K562 (cell line): Measurements from ENCODE around the gene LUZP1. TPM values are rescaled to one million over a fixed set of nuclear protein-coding genes. Genes with fewer than 3 reads are reported as not detected.

Experiments used
- ARID3A ChIP-seq: IDR thresholded peaks from 2 replicates; pipeline ENCODE4 v1.6.1; 2012; ENCODE audit warnings: low read depth, low read length, improper control_type of control experiment, borderline replicate concordance
- C11orf30 ChIP-seq: fragments of 450-650 bp; IDR thresholded peaks from 2 replicates; pipeline ENCODE4 v1.6.1; 2016; ENCODE audit warnings: low read depth, mild to moderate bottlenecking
- CHD1 ChIP-seq: fragments of 200-600 bp; sonication (generic); IDR thresholded peaks from one replicate; pipeline ENCODE4 v1.6.1; 2012; ENCODE audit warnings: mild to moderate bottlenecking, moderate library complexity, low read length, inconsistent platforms
- FOXO4 ChIP-seq: fragments of 450-650 bp; formaldehyde crosslinking; IDR thresholded peaks from 2 replicates; pipeline ENCODE4 v1.4.0; 2020; ENCODE audit warnings: mild to moderate bottlenecking, moderate library complexity
- MAFG ChIP-seq: fragments of 450-650 bp; conservative IDR thresholded peaks from 2 replicates; pipeline ENCODE4 v1.6.1; 2016; ENCODE audit warnings: missing genetic modification characterization, missing compliant biosample characterization
- NCOR1 ChIP-seq: fragments of 450-650 bp; IDR thresholded peaks from 2 replicates; pipeline ENCODE4 v1.6.1; 2016; ENCODE audit warnings: mild to moderate bottlenecking, moderate library complexity
- NONO ChIP-seq, 2 experiments: fragments of 200-400 bp in 1 of 2; fragments of 450-650 bp in 1 of 2; formaldehyde crosslinking in 1 of 2; IDR thresholded peaks; 2 replicates each; pipeline ENCODE4 v1.6.1; 2017; ENCODE audit warnings: low read depth in 2 of 2, mild to moderate bottlenecking in 2 of 2, moderate library complexity in 2 of 2, low read length in 1 of 2
- USF1 ChIP-seq: sonication (generic); formaldehyde crosslinking; IDR thresholded peaks from 2 replicates; pipeline ENCODE4 v1.9.0; 2022; ENCODE audit warnings: mild to moderate bottlenecking, missing genetic modification reagents
- ZNF134 ChIP-seq: fragments of 250-450 bp; sonication (Bioruptor Pico); conservative IDR thresholded peaks from 2 replicates; pipeline ENCODE4 v1.4.0; 2020
- ZNF316 ChIP-seq: fragments of 450-650 bp; IDR thresholded peaks from 2 replicates; pipeline ENCODE4 v1.6.1; 2016
- polyA plus RNA-seq, 8 experiments: library from polyadenylated mRNA; depleted of rRNA in 4 of 8; stranded (reverse) in 5 of 8; unstranded in 3 of 8; fragments of >200 nt; fragmentation: Nextera tagmentation in 2 of 8; fragmentation: Illumina TruSeq in 1 of 8; extraction: Ambion mirVana in 2 of 8; extraction: Trizol in 1 of 8; gene quantifications; 2 replicates each; pipeline versions ENCODE4 v1.2.1 to v1.2.3, GENCODE V29; 2011 to 2014; ENCODE audit warnings: inconsistent platforms in 1 of 8, missing spikeins in 1 of 8
- total RNA-seq, 7 experiments: library from RNA; depleted of rRNA in 6 of 7; stranded (reverse); fragments of >200 nt in 6 of 7; fragmentation: Illumina TruSeq in 2 of 7; extraction: Trizol in 2 of 7; gene quantifications; 2 replicates each; pipeline versions ENCODE4 v1.2.1 to v1.2.3, GENCODE V29; 2011 to 2021; ENCODE audit warnings: low replicate concordance in 1 of 7

Gene LUZP1
- total and polyA plus RNA-seq, 9 of the 15 experiments (the other 6 are each of a cell fraction or from before 2014, with no cell fraction given): 6.5 to 19.1 (median 12.4) TPM

- no peak for TF ChIP-seq USF1 (CRISPR knock-in tag)
- no peak for TF ChIP-seq NONO (IDR thresholded peaks at IDR 0.05; ENCODE audit: low read depth in 2 of 2, low read length in 1 of 2)
- no peak for TF ChIP-seq ARID3A
- TF ChIP-seq ZNF316: peak; percentile 50; the same call in 1 of the 2 replicates
- TF ChIP-seq CHD1: no peak
- TF ChIP-seq NCOR1: no peak
- TF ChIP-seq ZNF134 (CRISPR knock-in tag): no peak
- peak; percentile 61; the same call in 1 of the 2 replicates for TF ChIP-seq MAFG (tag)
- TF ChIP-seq C11orf30: peak; percentile 70
- no peak for TF ChIP-seq FOXO4 (CRISPR knock-in tag)
These were observed 43.2 kb downstream of the LUZP1 start (continued) for GRCh38 chr1:23125489-23125888.
